GM23338 (cell line): Measurements from ENCODE around the gene MAPK9. TPM values are rescaled to one million over a fixed set of nuclear protein-coding genes. Genes with fewer than 3 reads are reported as not detected.

ENCODE experiments used
- ATAC-seq: fragments of 200-7000 bp; cut with Tn5 transposase; 3 replicates; pipeline ENCODE4 v1.9.1; 2020
- DNase-seq: peaks from one replicate; pipeline ENCODE4 v3.0.0-alpha.2; 2015; ENCODE audit warnings: low spot score
- H2AFZ ChIP-seq: fragments of 200-600 bp; sonication (generic); 2 replicates; pipeline ENCODE4 v1.8.0; 2016; ENCODE audit warnings: antibody characterized with exemption, mild to moderate bottlenecking, moderate library complexity
- H3F3A ChIP-seq: fragments of 200-600 bp; sonication (generic); replicated peaks from 2 replicates; pipeline ENCODE4 v1.8.0; 2017; ENCODE audit warnings: antibody characterized with exemption, mixed run types, low read depth
- H3K27ac ChIP-seq: fragments of 200-600 bp; sonication (generic); 2 replicates; pipeline ENCODE4 v1.6.1; 2016; ENCODE audit warnings: low read depth
- H3K27me3 ChIP-seq: fragments of 200-600 bp; sonication (generic); 2 replicates; pipeline ENCODE4 v1.8.0; 2016; ENCODE audit warnings: mild to moderate bottlenecking, mixed run types, moderate library complexity; ENCODE audit not compliant: insufficient read depth
- H3K36me3 ChIP-seq: fragments of 200-600 bp; sonication (generic); 2 replicates; pipeline ENCODE4 v1.8.0; 2016; ENCODE audit warnings: mild to moderate bottlenecking; ENCODE audit not compliant: insufficient read depth
- H3K4me1 ChIP-seq: fragments of 200-600 bp; sonication (generic); 2 replicates; pipeline ENCODE4 v1.8.0; 2016; ENCODE audit warnings: mild to moderate bottlenecking, moderate library complexity; ENCODE audit not compliant: insufficient read depth
- H3K4me2 ChIP-seq: fragments of 200-600 bp; sonication (generic); 2 replicates; pipeline ENCODE4 v1.7.1; 2017; ENCODE audit warnings: mixed run types
- H3K4me3 ChIP-seq: fragments of 200-600 bp; sonication (generic); 2 replicates; pipeline ENCODE4 v1.6.1; 2016; ENCODE audit warnings: mixed run types
- H3K79me2 ChIP-seq: fragments of 200-600 bp; sonication (generic); replicated peaks from 2 replicates; pipeline ENCODE4 v1.8.0; 2017; ENCODE audit warnings: mild to moderate bottlenecking; ENCODE audit not compliant: insufficient read depth
- H3K9me2 ChIP-seq: fragments of 200-600 bp; sonication (generic); 2 replicates; pipeline ENCODE4 v1.8.0; 2017; ENCODE audit not compliant: insufficient read depth
- H4K20me1 ChIP-seq: fragments of 200-600 bp; sonication (generic); replicated peaks from 2 replicates; pipeline ENCODE4 v1.8.0; 2017; ENCODE audit warnings: mild to moderate bottlenecking; ENCODE audit not compliant: insufficient read depth
- H3K27ac Mint-ChIP-seq: 2 replicates; pipeline ENCODE4 v1.8.0; 2020; ENCODE audit warnings: inconsistent platforms, mild to moderate bottlenecking, moderate library complexity, mixed read lengths
- H3K27me3 Mint-ChIP-seq: 3 replicates; pipeline ENCODE4 v1.8.0; 2022; ENCODE audit warnings: low read depth, mild to moderate bottlenecking, moderate library complexity, mixed read lengths, inconsistent platforms; ENCODE audit not compliant: insufficient read depth, poor library complexity
- H3K36me3 Mint-ChIP-seq: 3 replicates; pipeline ENCODE4 v1.8.0; 2021; ENCODE audit warnings: low read depth, mild to moderate bottlenecking, inconsistent platforms, moderate library complexity, mixed read lengths
- H3K4me1 Mint-ChIP-seq: 3 replicates; pipeline ENCODE4 v1.8.0; 2020; ENCODE audit warnings: mild to moderate bottlenecking, inconsistent platforms, mixed read lengths
- H3K4me3 Mint-ChIP-seq: 3 replicates; pipeline ENCODE4 v1.8.0; 2021; ENCODE audit warnings: moderate library complexity, mild to moderate bottlenecking, inconsistent platforms, mixed read lengths
- H3K9me3 Mint-ChIP-seq: 3 replicates; pipeline ENCODE4 v1.8.0; 2020; ENCODE audit warnings: moderate library complexity, mild to moderate bottlenecking, inconsistent platforms, mixed read lengths
- CREB1 ChIP-seq: fragments of 250-450 bp; sonication (Bioruptor Pico); IDR thresholded peaks from 2 replicates; pipeline ENCODE4 v1.5.0; 2020; ENCODE audit warnings: low read depth, mild to moderate bottlenecking, moderate library complexity
- CTCF ChIP-seq, 2 experiments: fragments of 200-600 bp in 1 of 2; sonication (generic) in 1 of 2; conservative IDR thresholded peaks; 2 replicates each; pipeline versions ENCODE4 v1.5.1 to v1.6.1; 2016 to 2017; ENCODE audit warnings: antibody characterized with exemption in 2 of 2, low read depth in 2 of 2, mild to moderate bottlenecking in 2 of 2, moderate library complexity in 1 of 2
- EZH2 ChIP-seq: fragments of 200-600 bp; sonication (generic); IDR thresholded peaks from one replicate; pipeline ENCODE4 v1.8.0; 2017; ENCODE audit warnings: antibody characterized with exemption, mild to moderate bottlenecking, low read depth; ENCODE audit not compliant: unreplicated experiment
- EZH2phosphoT487 ChIP-seq: fragments of 200-600 bp; sonication (generic); IDR thresholded peaks from one replicate; pipeline ENCODE4 v1.8.1; 2018; ENCODE audit warnings: antibody characterized with exemption; ENCODE audit not compliant: unreplicated experiment
- JUNB ChIP-seq: IDR thresholded peaks from one replicate; pipeline ENCODE4 v1.6.1; 2016; ENCODE audit warnings: antibody characterized with exemption; ENCODE audit not compliant: unreplicated experiment
- NANOG ChIP-seq: IDR thresholded peaks from 2 replicates; pipeline ENCODE4 v1.6.1; 2016; ENCODE audit warnings: antibody characterized with exemption, borderline replicate concordance
- REST ChIP-seq: IDR thresholded peaks from one replicate; pipeline ENCODE4 v1.6.1; 2018; ENCODE audit warnings: antibody characterized with exemption; ENCODE audit not compliant: unreplicated experiment
- STAT1 ChIP-seq: IDR thresholded peaks from one replicate; pipeline ENCODE4 v1.6.1; 2016; ENCODE audit warnings: antibody characterized with exemption; ENCODE audit not compliant: unreplicated experiment
- ZNF331 ChIP-seq: fragments of 250-450 bp; sonication (Bioruptor Pico); IDR thresholded peaks from 2 replicates; pipeline ENCODE4 v1.5.0; 2020; ENCODE audit warnings: low read depth, mild to moderate bottlenecking, moderate library complexity
- polyA plus RNA-seq: library from polyadenylated mRNA; unstranded; fragments of >200 nt; fragmentation: Nextera tagmentation; extraction: Ambion mirVana; gene quantifications from 2 replicates; pipeline ENCODE4 v1.2.1, GENCODE V29; 2016
- total RNA-seq: library from RNA; depleted of rRNA; stranded (reverse); fragments of >200 nt; shearing (Covaris generic); gene quantifications from 2 replicates; pipeline ENCODE4 v1.2.3, GENCODE V29; 2014
- TF ChIP-seq, protein P1 (sequence below): IDR thresholded peaks from 2 replicates; pipeline ENCODE4 v1.6.1; 2016; ENCODE audit warnings: antibody characterized with exemption

The MAPK9 gene
- total and polyA plus RNA-seq, 2 experiments from 2014 or later = 16.8 to 37.0 TPM

DNA sequence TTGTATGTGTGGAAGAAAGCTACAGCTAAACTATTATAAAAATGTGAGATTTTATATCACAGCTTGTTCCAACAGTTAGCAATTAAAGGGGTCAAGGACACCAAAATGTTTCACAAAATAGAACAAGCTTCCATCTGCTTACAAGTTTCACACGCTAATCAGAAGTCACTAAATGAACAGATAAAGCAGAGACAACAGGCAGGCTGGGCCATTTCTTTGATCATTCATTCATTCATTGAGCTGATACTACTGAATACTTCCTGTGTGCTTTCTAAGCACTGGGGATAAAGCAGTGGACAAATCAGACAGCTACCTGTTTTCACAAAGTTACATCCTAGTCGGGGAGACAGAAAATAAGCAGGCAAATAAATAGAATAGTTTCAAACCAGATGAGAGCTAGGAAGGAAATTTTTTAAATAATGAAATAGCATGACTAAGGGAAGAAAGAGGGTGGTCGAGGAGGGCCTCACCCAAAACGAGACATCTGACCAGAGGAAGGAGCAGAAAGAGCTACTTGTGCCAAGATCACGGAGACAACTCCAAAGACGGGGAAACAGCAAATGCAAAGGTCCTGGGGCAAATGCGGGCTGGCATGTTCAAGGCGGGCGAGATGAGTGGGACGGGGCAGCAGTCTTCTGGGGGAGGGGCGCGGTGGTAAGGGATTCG lies 1.2 kb downstream of the MAPK9 start:
- H3K4me2 ChIP-seq = peak overlapping the region; percentile 90
- peaks cover 38% of the 10 kb centered on the region for H3K4me1 ChIP-seq
- peaks cover 31% of the 10 kb centered on the region for H4K20me1 ChIP-seq
- no peak overlapping the region for H3K27ac ChIP-seq
- ATAC-seq (no peak), DNase-seq (no peak)
- 0 out of 2 replicates have a peak overlapping the region, but pooled peaks have one; percentile 16 for H3K27ac Mint-ChIP-seq
- H3K27me3 ChIP-seq = no peaks in the 10 kb centered on the region
- H3K9me3 Mint-ChIP-seq = peaks cover 9% of the 10 kb centered on the region
- peaks cover 15% of the 10 kb centered on the region for H3K27me3 Mint-ChIP-seq
- H3K4me1 Mint-ChIP-seq = peaks cover 57% of the 10 kb centered on the region
- H3K4me3 Mint-ChIP-seq = peak overlapping the region; percentile 80
- no peaks in the 10 kb centered on the region for H3K9me2 ChIP-seq
- H3K36me3 ChIP-seq = no peaks in the 10 kb centered on the region
- peaks cover 8% of the 10 kb centered on the region; the same call in 1 of the 2 replicates for H3F3A ChIP-seq
- peak overlapping the region; percentile 79 for H3K4me3 ChIP-seq
- TF ChIP-seq STAT1 (no peak), EZH2phosphoT487 (no peak), NANOG (no peak), CTCF (conservative IDR thresholded peaks at IDR 0.05; ENCODE audit: low read depth in 2 of 2) (no peak), EZH2 (no peak), ZNF331 (no peak), JUNB (no peak)
- TF ChIP-seq, protein P1, sequence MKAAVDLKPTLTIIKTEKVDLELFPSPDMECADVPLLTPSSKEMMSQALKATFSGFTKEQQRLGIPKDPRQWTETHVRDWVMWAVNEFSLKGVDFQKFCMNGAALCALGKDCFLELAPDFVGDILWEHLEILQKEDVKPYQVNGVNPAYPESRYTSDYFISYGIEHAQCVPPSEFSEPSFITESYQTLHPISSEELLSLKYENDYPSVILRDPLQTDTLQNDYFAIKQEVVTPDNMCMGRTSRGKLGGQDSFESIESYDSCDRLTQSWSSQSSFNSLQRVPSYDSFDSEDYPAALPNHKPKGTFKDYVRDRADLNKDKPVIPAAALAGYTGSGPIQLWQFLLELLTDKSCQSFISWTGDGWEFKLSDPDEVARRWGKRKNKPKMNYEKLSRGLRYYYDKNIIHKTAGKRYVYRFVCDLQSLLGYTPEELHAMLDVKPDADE = no peak
- H2AFZ ChIP-seq = no peak overlapping the region
- H3K79me2 ChIP-seq = peaks cover 60% of the 10 kb centered on the region
- peaks cover 39% of the 10 kb centered on the region for H3K36me3 Mint-ChIP-seq

DNA sequence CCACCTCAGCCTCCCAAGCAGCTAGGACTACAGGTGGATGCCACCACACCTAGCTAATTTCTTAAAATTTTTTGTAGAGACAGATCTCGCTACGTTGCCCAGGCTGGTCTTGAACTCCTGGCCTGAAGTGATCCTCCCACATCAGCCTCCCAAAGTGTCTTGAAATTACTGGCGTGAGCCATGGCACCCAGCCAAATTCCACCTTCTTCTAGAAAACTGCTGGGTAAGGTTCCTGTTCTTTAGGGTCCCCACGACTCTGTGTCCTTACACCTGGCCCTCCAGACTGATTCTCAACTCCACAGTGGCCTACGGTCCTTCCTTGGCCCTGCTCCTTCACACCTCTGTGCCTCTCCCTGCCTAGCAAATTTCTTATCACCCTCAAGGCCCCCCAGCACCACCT lies 1.9 kb downstream of the MAPK9 start:
- Histone ChIP-seq H3F3A (peaks cover 8% of the 10 kb centered on the region; the same call in 1 of the 2 replicates), H3K79me2 (peaks cover 67% of the 10 kb centered on the region), H3K4me3 (peak overlapping the region; percentile 79; the same call in 1 of the 2 replicates), H3K4me1 (peaks cover 35% of the 10 kb centered on the region), H4K20me1 (peaks cover 37% of the 10 kb centered on the region), H3K9me2 (no peaks in the 10 kb centered on the region), H3K27ac (no peak overlapping the region), H2AFZ (no peak overlapping the region), H3K36me3 (no peaks in the 10 kb centered on the region), H3K27me3 (no peaks in the 10 kb centered on the region), H3K4me2 (peak overlapping the region; percentile 90; the same call in 1 of the 2 replicates)
- TF ChIP-seq ZNF331 (no peak), CREB1 (CRISPR knock-in tag) (no peak), REST (no peak), EZH2phosphoT487 (no peak)
- Mint-ChIP-seq H3K27ac (no peak overlapping the region), H3K4me1 (peaks cover 57% of the 10 kb centered on the region), H3K27me3 (peaks cover 15% of the 10 kb centered on the region), H3K4me3 (peak overlapping the region; percentile 80; the same call in 2 of the 3 replicates), H3K9me3 (peaks cover 9% of the 10 kb centered on the region), H3K36me3 (peaks cover 39% of the 10 kb centered on the region)
- ATAC-seq = no peak
- no peak for DNase-seq
